ENCODE measurements around the gene MGST1. TPM values are rescaled to one million over a fixed set of nuclear protein-coding genes. Genes with fewer than 3 reads are reported as not detected.

Gene MGST1
- polyA plus RNA-seq, 2 of the 4 experiments (the other 2 are of a cell fraction): 949 to 1,309 TPM

DNA sequence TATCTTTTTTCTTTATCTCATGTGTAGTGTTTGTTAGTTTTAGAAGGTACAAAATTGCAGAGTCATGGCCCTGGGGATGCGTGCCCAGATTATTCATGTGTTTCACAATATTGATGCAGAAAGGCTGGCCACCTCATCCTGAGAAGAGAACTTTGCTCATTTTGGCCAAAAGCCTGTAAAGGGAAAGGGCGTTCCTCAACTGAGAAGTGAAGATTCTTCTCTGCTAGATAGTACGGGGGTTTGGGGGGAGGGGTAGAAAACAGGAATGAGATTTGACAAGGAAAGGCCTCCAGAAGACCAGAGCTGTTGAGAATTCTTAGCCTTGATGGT, 1.7 kb downstream of the MGST1 start (continued):
- no peak for TF ChIP-seq RNF2 (IDR thresholded peaks at IDR 0.05; ENCODE audit: borderline replicate concordance, low read depth)
- TF ChIP-seq, protein P1, sequence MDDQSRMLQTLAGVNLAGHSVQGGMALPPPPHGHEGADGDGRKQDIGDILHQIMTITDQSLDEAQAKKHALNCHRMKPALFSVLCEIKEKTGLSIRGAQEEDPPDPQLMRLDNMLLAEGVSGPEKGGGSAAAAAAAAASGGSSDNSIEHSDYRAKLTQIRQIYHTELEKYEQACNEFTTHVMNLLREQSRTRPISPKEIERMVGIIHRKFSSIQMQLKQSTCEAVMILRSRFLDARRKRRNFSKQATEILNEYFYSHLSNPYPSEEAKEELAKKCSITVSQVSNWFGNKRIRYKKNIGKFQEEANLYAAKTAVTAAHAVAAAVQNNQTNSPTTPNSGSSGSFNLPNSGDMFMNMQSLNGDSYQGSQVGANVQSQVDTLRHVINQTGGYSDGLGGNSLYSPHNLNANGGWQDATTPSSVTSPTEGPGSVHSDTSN (IDR thresholded peaks at IDR 0.05): no peak
- no peak for TF ChIP-seq KDM1A (IDR thresholded peaks at IDR 0.05; ENCODE audit: low read depth)
- TF ChIP-seq FOSB (CRISPR knock-in tag; IDR thresholded peaks at IDR 0.05): no peak
- TF ChIP-seq, protein P2, sequence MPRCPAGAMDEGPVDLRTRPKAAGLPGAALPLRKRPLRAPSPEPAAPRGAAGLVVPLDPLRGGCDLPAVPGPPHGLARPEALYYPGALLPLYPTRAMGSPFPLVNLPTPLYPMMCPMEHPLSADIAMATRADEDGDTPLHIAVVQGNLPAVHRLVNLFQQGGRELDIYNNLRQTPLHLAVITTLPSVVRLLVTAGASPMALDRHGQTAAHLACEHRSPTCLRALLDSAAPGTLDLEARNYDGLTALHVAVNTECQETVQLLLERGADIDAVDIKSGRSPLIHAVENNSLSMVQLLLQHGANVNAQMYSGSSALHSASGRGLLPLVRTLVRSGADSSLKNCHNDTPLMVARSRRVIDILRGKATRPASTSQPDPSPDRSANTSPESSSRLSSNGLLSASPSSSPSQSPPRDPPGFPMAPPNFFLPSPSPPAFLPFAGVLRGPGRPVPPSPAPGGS (IDR thresholded peaks at IDR 0.05): no peak; the same call in 2 of the 3 replicates
- TF ChIP-seq POLR2A (IDR thresholded peaks at IDR 0.05; ENCODE audit: low read length): no peak
- TF ChIP-seq FOXS1 (CRISPR knock-in tag; IDR thresholded peaks at IDR 0.05): no peak
- no peak for TF ChIP-seq MYC (IDR thresholded peaks at IDR 0.05; ENCODE audit: borderline replicate concordance, low read length)

DNA sequence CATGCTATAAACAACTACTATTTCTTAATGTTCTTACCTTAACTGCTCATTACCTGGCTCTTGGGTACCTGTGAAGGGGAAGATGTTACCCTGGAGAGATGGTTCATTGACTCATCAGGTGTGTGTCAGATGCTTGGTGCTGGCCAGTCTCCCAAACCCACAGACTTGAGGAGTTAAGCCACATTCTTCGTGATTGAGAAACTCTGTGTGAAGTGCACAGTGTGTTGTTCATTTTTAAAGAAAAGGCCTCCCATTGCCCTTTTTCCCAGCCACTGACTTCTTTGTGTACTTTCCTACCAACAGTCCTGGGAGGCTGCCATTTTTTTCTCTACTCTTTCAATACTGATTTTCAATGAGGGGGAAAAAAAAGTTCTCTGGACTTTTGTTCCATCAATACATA, 3.2 kb downstream of the MGST1 start:
- no peaks in the 10 kb centered on the region for H3K9me3 ChIP-seq
- ChIA-PET CTCF (interaction anchor here (1.6 to 2.0 kb wide), 2 partner anchors 9 to 10 kb away, joined by 9 to 15 read pairs; no protein-coding TSS in a partner anchor), POLR2A (no interaction called here)
- peak; percentile 37 to 81 for DNase-seq (ENCODE audit: low read depth in 1 of 2, low spot score in 1 of 2)
- FAIRE-seq: peak; percentile 39
- peak overlapping the region; percentile 76 for H3K4me3 ChIP-seq
- 4% methylated on average over 1 of the region's 1 CpG for WGBS (ENCODE audit: missing lambda C conversion rate)
- peaks cover 62% of the 10 kb centered on the region for H3K4me1 ChIP-seq
- peak overlapping the region; percentile 97 to 99 for H3K27ac ChIP-seq
- TF ChIP-seq JUNB (IDR thresholded peaks at IDR 0.05): peak; percentile 26; the same call in 1 of the 2 replicates
- TF ChIP-seq MYC (IDR thresholded peaks at IDR 0.05; ENCODE audit: borderline replicate concordance, low read length): no peak
- no peak for TF ChIP-seq SREBF2 (IDR thresholded peaks at IDR 0.05)
- TF ChIP-seq TP53 (CRISPR knock-in tag; IDR thresholded peaks at IDR 0.05): no peak
- peak; percentile 83 to 92 for TF ChIP-seq CEBPB (IDR thresholded peaks at IDR 0.05)
- peak; percentile 53; the same call in 1 of the 2 replicates for TF ChIP-seq FOSL2 (IDR thresholded peaks at IDR 0.05)
- peak; percentile 63 for TF ChIP-seq FOSL2 (CRISPR knock-in tag; IDR thresholded peaks at IDR 0.05)
- TF ChIP-seq BHLHE40 (IDR thresholded peaks at IDR 0.05; ENCODE audit: low read depth, low read length): no peak
- peak; percentile 47; the same call in 1 of the 2 replicates for TF ChIP-seq GATA3 (IDR thresholded peaks at IDR 0.05; ENCODE audit: borderline replicate concordance)
- TF ChIP-seq ZNF302 (CRISPR knock-in tag; IDR thresholded peaks at IDR 0.05): no peak
- TF ChIP-seq, protein P3, sequence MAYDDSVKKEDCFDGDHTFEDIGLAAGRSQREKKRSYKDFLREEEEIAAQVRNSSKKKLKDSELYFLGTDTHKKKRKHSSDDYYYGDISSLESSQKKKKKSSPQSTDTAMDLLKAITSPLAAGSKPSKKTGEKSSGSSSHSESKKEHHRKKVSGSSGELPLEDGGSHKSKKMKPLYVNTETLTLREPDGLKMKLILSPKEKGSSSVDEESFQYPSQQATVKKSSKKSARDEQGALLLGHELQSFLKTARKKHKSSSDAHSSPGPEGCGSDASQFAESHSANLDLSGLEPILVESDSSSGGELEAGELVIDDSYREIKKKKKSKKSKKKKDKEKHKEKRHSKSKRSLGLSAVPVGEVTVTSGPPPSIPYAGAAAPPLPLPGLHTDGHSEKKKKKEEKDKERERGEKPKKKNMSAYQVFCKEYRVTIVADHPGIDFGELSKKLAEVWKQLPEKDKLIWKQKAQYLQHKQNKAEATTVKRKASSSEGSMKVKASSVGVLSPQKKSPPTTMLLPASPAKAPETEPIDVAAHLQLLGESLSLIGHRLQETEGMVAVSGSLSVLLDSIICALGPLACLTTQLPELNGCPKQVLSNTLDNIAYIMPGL (CRISPR knock-in tag; IDR thresholded peaks at IDR 0.05; ENCODE audit: borderline replicate concordance): no peak
- TF ChIP-seq ZFP36 (IDR thresholded peaks at IDR 0.05; ENCODE audit: borderline replicate concordance, partially characterized antibody): no peak
- TF ChIP-seq JUN (IDR thresholded peaks at IDR 0.05): peak in 1 of 2 experiments; percentile 49; a peak in 1 of 5 replicates
- TF ChIP-seq, protein P4, sequence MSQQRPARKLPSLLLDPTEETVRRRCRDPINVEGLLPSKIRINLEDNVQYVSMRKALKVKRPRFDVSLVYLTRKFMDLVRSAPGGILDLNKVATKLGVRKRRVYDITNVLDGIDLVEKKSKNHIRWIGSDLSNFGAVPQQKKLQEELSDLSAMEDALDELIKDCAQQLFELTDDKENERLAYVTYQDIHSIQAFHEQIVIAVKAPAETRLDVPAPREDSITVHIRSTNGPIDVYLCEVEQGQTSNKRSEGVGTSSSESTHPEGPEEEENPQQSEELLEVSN (IDR thresholded peaks at IDR 0.05; ENCODE audit: borderline replicate concordance, low read depth): no peak
- TF ChIP-seq, protein P5, sequence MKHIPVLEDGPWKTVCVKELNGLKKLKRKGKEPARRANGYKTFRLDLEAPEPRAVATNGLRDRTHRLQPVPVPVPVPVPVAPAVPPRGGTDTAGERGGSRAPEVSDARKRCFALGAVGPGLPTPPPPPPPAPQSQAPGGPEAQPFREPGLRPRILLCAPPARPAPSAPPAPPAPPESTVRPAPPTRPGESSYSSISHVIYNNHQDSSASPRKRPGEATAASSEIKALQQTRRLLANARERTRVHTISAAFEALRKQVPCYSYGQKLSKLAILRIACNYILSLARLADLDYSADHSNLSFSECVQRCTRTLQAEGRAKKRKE (CRISPR knock-in tag; IDR thresholded peaks at IDR 0.05; ENCODE audit: low read depth): no peak
- TF ChIP-seq, protein P2 (IDR thresholded peaks at IDR 0.05): peak; percentile 70; the same call in 1 of the 3 replicates
- no peak for TF ChIP-seq CHD2 (IDR thresholded peaks at IDR 0.05; ENCODE audit: low read length, partially characterized antibody)
- TF ChIP-seq TFCP2L1 (CRISPR knock-in tag; IDR thresholded peaks at IDR 0.05): no peak
- TF ChIP-seq HOXB5 (CRISPR knock-in tag; IDR thresholded peaks at IDR 0.05): no peak
- no peak for TF ChIP-seq HDAC2 (IDR thresholded peaks at IDR 0.05)
- TF ChIP-seq FOXS1 (CRISPR knock-in tag; IDR thresholded peaks at IDR 0.05): no peak
- peak in 1 of 2 experiments; percentile 51; a peak in 1 of 5 replicates for TF ChIP-seq EP300 (IDR thresholded peaks at IDR 0.05)
- H3K4me2 ChIP-seq: peak overlapping the region; percentile 95
- ATAC-seq: peak; percentile 30 to 36; a peak in 5 of 6 replicates

Data from A549 (cell line).